Frontal cortex (tissue), 4 donors: ENCODE results near the gene SRGAP2. TPM values are rescaled to one million over a fixed set of nuclear protein-coding genes. Genes with fewer than 3 reads are reported as not detected.
"Not testable (repeated sequence)": the region's sequence is repeated elsewhere in the genome, so short reads cannot be mapped to it uniquely, and the experiment has no call there.

Experiments used
- DNase-seq, 2 donors: peaks; one replicate each; pipeline ENCODE4 v3.0.0; 2012; ENCODE audit warnings: low spot score in 2 of 2
- FAIRE-seq: peaks from 2 replicates; lab custom pipeline; 2012; peaks lifted over from hg19 to GRCh38; lab: Jason Lieb, UNC
- total RNA-seq: library from RNA; depleted of rRNA; stranded (reverse); fragments of >200 nt; gene quantifications from one replicate; pipeline ENCODE4 v1.2.3, GENCODE V29; 2014
- donor health status: control.
- donor health status: control.
- donor health status: control.

The SRGAP2 gene
- total RNA-seq, 1 donor from 2014 or later: 78.3 TPM

DNA sequence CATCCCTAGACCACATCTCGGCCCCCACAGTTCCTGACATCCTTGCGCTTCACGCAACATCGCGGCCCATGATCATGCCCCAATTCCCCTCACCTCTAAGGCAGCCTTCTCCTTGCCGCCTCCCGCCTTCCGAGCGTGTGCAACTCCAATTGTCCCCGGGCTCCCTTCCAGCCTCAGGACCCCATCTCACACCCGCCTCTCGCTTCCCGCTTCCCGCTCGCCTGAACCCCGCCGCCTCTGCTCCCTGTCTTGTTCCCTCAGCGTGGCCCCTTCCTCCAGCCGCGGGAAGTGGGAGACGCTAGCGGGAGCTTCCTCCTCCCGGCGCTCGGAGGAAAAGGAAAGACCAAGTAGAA lies 794 bp downstream of the SRGAP2 start:
- not testable (repeated sequence) for FAIRE-seq, DNase-seq

DNA sequence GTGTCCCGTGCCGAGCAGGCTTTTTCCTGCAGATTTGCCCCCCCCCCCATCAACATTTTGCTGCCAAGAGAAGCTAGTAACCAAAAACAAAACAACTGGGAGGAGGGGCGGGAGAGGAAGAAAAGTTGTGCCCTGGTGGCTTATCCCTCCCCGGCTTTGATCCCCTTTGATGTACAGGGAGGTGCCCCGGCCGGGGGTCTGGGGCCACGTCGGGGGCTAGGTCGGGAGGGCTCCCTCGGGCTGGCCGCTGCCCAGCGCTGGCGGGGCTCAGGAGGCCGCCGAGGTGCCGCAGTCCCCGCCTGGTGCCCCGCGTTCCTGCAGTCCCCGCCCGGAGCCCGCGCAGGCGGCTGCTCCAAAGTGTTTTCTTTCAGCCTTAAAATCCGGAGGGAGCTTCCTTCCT lies 1.5 kb downstream of the SRGAP2 start:
- DNase-seq, FAIRE-seq: not testable (repeated sequence)

DNA sequence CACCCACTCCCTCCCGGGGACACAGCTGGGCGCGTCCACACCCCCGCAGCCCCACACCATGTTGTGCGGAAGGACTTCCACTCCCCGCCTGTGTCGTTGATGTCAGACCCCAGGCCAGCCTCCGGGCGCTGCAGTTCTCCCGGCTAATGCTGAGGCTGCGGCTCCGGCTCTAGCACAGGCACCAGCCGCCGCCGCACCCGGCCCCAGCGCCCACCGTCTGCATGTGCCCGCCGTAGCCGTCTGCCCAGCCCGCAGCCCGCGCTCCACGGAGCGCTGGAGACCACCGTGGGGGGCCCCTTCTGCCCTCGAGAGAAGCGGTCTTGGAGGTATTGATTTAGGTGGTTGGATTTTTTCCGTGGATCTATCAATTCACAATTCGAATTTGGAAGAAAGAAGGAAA lies 2.2 kb downstream of the SRGAP2 start:
- FAIRE-seq, DNase-seq: not testable (repeated sequence)

DNA sequence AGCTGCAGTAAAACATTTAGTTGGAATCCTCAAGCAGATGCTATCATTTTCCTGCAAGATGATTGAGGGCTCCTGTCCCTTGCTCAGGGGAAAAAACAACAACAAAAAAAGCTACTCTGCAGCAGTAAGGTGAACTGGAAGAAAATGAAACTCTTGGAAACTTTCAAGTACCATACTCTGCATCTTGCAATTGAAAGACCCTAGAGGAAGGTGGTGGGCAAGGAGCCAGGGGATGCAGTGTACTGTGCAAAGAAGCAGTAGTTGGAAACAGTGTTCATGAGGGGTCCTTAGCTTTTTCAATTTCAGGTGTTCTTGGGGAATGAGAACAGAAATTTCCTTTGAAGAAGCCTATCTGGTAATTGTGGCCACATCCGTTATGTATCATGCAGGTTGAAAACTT lies 7.5 kb downstream of the SRGAP2 start:
- not testable (repeated sequence) for DNase-seq, FAIRE-seq

DNA sequence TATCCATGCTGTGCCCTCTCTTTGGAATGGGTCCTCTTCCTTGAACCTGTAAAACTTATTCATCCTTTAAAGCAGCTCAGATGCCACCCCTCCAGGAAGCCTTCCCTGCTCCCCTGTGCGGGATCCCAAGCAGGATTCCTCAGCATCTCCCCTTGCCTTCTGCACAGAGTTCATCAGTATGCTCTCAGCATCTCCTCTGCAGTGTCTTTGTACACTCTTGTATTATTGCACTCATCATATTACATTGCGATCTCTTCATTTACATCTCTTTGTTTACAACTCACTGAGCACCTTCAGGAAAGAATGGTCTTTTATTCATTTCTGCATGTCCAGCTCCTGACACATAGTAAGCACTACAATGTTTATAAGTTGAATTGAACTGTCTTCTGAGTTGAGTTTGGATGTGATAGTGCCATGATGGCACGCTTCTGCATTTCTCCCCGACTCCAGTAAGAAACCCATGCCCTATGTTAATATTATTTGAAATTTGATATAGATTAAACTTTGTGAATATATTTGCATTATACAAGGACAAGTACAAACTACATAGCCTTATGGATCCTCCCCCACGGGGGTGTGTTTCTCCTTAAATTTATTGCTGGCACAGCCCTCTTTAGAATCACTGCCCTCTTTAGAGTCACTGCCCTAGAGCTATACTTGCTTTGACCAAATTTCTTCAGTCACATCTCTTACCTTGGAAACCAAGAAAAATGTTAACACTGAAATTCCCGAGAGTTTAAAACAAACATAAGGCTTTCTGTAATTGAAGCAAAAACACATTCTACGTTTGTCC lies 12.5 kb downstream of the SRGAP2 start:
- not testable (repeated sequence) for DNase-seq, FAIRE-seq

DNA sequence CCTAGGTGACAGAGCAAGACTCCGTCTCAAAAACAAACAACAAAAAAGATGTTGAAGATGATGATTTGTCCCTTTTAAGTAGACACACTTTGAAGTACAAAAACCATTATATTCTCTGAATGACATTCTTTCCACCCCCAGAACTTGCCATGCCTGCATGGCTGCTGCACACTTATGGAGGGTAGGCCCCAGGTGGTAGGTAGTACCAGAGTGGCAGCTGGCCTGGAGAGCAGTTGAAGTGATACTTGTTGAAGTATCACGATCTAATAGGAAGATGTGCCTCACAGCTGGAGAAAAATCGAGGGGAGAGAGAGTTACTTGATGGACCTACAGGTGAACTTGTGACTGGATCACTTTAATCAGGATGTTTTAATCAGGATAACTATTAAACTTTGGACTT lies 14.9 kb downstream of the SRGAP2 start:
- not testable (repeated sequence) for DNase-seq, FAIRE-seq

DNA sequence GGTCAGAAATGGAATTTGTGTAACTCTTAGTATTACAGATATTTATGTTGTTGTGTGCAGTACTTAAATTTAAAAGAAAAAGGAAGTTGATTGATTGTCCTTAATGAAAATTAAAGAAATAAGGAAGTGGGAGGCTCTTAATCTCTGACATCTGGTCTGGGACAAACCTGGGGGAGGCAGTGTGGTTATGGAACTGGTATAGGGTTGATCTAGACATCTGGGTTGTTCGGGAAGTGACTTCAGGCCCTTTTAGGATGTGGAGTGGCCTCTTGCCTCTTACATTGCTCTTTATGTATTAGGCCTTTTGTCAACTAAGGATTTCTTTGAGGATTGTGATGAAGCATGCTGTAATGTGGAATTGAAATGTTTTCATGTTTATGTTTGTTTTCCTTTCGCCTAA lies 15.4 kb downstream of the SRGAP2 start:
- DNase-seq, FAIRE-seq: not testable (repeated sequence)

DNA sequence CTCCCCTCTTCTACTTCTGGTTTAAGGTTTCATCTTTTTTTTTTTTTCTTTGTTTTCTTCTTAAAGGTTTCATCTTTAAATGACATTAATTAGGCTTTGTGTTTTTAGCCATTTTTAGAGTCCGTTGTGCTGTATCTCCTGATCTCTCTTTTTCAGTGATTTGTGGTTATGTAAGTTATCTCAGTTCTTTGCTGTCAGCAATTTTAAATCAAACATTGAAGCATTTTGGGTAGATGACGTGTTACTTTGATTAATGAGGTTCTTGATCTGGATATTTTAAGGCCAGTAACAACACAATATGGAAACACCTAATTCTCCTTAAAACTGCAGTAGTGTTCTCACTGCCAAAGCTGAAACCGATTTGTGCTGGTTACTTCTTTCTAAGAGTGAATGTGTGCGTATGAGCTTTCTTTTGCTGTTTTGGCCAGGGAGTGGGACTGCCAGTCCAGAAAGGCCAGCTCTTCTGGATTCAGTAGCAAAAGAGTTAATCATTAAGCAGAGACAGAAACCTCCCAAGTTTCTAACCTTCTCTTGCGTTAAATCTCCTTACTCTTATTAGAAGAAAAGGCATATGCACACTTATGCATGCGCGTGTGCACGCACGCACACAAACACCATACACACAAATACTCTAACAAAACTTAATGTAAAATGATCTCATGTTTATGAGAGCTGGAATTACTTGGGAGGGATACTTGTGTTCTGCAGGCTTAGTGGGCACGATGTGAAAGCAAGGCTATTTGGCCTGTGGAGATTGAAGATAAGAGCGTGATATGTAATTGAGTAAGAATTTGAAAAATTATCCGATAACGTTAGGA lies 16.4 kb downstream of the SRGAP2 start:
- FAIRE-seq, DNase-seq: not testable (repeated sequence)

DNA sequence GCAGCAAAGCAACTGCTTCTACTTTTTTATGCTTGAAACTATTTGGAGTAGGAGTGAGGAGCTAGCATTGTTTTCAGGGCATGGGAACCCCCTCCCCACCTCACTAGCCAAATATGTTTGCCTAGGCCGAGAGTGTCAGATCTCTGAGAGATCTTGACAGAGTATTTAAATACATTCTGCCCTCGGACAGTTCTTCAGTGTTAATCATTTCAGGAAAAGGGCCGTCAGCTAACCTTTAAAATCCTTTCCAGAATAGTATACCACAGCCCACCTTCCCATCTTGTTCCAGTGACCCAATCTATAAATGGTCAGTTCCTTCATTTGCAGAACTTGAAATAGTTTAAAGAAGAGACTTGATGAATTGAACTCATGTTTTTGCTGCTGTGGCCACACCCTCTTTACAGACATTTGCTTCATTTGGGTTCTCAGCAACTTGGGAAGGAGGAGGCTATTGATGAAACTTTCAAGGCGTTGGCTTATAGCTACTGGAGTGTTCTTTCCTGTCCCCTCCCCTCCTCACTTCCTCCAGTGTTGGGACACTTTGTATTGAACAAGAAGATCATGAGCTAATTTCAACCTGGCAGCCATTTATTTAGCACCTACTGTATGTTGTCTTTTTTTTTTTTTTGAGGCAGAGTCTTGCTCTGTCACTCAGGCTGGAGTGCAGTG lies 17.1 kb downstream of the SRGAP2 start:
- DNase-seq, FAIRE-seq: not testable (repeated sequence)

DNA sequence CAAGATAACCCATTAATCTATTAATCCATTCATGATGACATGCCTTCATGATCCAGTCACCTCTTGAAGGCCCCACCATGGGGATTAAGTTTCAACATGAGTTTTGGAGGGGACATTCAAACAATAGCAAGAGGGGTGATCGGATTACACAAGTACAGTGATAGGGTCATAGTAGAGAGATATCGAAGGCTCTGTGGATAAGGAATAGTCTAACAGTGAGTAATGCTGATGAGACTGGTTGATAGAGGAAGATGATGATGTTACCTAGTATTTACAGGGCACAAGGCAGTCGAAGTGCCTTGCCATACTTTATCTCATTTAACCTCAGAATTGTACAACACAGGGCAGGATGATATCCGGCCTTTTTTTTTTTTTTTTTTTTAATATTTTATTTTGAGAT lies 18.2 kb downstream of the SRGAP2 start:
- not testable (repeated sequence) for FAIRE-seq, DNase-seq

DNA sequence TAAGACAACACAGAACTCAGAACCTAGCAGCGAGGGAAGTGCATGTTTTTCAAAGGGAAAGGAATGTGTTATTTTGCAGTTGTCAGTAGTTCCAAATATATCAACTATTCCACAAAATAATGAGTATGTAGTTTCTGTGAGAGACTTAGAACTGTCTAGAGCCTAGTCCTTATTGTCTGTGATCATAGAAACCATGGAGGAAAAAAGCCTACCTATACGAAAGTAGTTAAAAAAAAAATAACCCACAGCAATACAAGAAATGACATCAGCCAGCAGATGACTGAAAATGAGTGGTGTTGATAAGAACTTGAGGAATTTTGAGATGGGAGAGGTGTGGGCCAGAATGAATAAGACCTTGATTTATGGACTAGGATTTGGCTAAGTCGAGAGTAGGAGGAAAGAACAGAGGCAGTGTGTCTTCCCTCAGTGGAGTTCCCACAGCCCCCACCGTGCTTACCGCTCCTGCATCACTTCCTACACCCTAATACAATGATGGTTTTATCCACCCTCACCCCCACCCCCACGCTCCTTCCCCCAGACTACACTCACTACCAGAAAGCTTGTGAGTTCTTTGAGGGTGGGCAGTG lies 20.9 kb downstream of the SRGAP2 start:
- not testable (repeated sequence) for FAIRE-seq

DNA sequence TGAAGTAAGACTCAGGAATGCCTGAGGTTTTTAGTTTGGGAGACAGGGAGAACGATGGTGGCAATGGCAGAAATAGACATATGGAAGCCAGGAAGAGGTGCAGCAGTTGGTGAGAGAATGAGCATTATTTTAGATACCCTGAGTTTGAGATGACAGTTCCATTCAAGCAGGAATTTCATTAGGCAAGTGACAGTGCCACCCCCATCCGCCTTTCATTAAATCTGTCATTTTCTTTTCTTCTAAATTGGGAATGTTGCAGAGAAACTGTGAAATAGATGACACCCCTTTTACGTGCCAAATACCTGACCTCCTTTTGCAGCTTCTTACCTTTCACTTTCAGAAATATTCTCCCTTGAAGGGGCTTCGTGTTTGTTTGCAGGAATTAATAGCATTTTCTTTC lies 22.0 kb downstream of the SRGAP2 start:
- DNase-seq, FAIRE-seq: not testable (repeated sequence)

More for the DNA sequence above, 20.9 kb downstream of the SRGAP2 start:
- DNase-seq: not testable (repeated sequence)

DNA sequence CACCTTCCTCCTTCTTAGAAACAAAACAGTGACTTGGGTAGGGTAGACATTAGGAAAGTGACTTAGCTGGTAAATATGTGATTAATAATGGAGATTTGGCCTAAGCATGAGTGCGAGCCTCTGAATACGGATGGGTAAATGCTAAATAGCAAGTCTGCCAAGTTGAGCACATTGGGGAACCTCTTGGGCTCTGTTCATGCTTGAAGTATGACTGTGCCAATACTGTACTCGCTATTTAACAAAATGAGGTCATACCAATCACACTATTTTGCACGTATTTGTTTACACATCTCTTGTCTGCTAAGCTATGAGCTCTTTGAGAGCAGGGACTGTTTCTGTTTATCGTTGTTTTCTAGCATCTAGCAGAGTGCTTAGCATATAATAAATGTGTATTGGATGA lies 23.5 kb downstream of the SRGAP2 start:
- not testable (repeated sequence) for DNase-seq, FAIRE-seq

DNA sequence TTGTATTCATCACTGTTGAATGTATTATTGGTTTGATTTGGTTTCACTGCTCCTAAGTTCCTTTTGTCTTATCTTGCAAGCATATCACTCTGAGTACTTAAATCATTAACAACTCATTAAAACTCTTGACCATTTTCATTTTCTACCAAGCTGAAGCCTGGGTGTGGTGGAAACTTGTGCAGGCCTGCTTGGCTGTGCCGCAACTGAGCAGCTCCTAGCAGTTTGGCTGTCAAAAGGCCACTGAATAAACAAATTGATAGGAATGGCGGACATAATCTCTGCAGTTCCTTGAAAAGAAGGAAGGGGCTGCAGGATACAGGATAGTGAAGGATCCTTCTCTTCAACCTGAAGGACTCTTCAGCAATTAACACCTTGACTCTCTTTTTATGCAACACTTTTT lies 25.9 kb downstream of the SRGAP2 start:
- not testable (repeated sequence) for DNase-seq, FAIRE-seq

DNA sequence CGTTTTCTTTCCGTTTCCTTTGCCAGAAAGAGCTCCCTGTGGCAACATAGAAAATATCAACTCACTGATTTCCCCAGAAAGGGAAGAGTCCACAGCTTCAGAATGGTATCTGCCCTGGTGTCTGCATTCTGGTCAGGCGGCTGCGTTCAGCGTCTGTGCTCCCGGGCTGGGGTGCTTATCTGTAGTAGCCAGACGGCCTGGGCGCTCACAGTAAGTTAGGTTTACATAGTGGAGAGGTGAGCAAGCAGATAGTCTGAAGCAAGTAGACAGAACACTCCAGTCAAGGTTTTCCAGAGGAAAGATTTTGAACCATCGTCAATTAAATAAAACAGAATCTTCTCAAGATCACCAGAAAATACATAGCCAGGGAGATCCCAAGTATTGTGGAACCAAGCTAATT lies 28.6 kb downstream of the SRGAP2 start:
- not testable (repeated sequence) for FAIRE-seq, DNase-seq

DNA sequence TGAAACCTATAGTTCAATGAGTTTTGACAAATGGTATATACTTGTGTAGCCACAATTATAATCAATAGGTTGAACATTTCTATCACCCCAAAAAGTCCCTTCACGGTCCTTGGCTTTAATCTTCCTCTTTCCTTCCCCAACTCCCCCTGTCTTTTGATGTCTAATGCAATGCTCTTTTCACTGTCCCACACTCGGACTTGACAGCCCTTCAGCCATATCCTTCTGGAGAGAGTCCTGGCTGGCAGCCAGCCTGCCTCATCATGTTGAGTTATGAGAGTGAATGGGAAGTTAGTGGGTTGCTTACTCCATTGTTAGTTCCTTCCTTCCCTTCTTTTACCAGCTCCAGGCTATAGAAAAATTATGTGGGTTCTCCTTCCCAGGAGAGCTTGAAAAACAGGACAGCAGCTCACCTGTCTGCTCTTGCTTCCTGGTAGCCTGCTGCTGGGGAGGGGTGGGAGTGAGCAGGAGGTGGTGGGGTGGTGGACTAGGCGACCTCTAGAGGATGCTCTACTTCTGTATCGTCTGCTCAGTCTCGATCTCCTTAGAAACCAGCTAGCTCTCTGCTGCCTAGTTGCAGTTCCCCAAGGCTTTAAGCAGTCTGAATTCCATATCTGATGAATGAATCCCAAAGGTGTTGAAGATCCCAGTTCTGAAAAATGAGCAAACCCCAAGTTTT lies 29.8 kb downstream of the SRGAP2 start:
- not testable (repeated sequence) for FAIRE-seq, DNase-seq

DNA sequence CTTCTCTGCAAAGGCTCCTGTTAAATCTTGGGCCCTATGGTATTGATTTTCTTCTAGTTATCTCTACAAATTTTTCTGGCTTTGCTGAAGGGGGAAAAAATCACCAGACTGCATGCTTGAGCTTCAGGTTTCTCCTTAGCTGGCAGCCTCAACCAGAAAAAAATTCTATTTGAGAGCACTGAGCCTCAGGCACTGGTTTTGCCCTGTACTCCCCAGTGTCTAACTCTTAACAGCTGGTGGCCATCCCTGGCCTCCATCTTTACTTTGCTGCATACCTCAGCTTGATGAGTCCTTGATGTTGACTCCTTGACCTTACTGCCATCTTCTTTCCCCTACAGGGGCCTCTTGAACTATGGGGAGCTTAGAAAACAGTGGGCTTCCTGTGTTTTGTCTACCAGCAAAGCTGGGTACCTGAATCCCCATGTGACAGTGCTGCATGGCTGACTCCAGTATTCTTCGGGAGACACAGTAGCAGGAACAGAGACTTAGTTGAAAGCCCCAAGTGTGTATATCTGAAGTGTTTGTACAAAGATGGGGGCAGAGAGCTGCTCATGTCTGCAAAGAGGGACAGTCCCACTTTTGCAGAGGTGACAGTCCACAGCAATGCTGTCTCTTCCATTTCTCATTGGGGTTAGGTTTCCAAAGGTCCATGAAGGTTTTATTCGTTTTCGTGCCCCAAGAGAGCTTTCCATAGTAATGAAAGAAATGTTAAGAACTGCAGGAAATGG lies 31.0 kb downstream of the SRGAP2 start:
- not testable (repeated sequence) for DNase-seq, FAIRE-seq

DNA sequence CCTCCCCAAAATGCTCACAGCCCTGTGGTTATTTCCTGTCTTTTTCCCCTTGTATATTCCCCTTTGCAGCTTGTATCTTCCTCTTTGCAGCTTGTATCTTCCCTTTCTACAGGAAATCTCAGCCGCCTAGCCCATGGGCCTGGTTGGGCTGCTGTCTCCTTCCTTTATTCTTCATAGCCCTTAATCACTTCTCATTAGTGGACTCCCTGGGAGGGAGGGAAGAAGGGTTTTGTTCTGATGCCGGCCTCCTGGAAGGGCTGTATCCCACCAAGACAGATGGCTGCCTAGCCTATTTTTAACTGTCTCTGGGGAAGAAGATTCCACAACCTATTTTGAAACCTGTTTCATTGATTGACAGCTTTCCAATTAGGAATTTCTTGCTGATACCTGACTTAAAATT lies 31.8 kb downstream of the SRGAP2 start:
- FAIRE-seq, DNase-seq: not testable (repeated sequence)
